NCI-H82 treated with DMSO at 0.1 percent for 48 hours (cell line): Measurements from ENCODE around the gene RFXAP.

Experiments
- DNase-seq: peaks from one replicate; lab custom pipeline; 2025; ENCODE audit not compliant: unreplicated experiment; lab: John Stamatoyannopoulos, UW

Gene RFXAP

DNA sequence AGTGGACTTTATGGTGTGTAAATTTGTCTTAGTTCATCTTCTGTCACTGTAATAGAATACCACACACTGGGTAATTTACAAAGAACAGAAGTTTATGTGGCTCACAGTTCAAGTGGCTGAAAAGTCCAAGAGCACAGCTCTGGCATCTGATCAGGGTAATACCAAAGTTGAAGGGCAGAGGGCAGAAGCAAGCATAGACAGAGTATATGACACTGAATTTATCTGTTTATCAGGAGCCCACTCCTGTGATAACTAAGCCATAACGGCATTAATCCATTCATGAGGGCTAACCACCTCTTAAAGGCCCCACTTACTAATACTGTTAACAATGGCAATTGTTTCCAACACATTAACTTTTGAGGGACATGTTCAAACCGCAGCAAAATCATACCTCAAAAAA, 4.0 kb upstream of the RFXAP start:
- no peak for DNase-seq

DNA sequence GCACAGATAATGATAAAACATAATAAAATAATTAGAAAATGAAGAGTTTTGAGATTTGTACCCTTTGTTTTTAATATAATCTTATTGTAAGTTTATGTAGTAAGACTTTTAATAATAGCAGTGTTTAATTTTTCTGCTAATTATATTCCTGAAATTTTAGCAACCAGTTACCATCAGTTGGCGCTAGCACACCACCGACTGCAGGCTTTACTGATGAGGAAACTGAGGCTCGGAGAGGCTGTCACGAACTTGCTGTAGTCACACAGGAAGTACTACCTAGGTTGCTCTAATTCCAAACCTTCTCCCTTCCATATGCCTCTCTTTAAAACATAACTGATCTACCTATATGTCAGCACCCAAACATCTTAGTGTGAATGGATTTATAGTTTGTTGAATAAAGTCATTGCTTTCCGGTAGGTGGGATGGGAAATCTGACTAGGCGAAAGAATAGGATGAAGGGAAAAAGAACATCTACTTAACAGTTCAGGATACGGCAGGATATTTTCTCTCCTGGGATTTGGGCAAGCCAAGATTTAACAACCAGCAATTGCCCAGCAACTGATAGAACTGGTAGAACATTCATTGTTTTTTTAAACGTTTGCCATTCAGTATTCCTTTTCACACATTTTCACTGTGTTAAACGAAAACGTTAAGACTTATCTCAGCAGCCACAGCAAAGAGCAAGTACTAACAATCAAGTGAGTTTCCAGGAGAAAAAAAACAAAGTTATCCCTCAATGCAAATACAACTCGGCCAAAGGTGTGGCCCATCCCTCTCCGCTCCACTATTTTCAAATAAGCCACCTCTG, 822 bp upstream of the RFXAP start:
- DNase-seq, result no peak

DNA sequence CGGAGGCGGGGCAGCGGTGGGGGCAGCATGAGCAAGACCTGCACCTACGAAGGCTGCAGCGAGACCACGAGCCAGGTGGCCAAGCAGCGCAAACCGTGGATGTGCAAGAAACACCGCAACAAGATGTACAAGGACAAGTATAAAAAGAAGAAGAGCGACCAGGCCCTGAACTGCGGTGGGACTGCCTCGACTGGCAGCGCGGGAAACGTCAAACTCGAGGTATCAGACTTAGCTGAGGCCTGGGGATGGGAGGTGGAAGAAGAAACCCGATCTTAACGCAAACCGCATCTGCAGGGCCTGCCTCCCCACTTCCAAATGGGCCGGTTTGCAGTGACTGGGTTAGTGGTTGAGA, 693 bp downstream of the RFXAP start:
- DNase-seq, result no peak

DNA sequence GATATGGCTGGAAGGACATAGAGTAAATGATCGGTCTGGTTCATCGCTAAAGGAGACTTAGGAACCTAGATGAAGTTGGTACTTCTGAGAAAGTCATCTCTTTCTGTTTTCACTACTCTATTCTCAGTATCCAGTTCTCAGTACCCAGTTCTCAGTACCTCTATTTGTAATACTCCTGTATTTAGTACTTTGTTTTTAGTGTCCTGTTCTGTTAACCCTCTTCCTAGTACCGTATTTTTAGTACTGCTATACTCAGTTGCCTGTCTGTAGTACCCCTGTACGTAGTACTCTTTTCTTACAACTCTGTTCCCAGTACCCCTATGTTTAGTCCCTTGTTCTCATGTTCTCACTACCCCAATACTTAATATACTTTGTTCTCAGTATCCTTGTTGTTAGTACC, 1.2 kb downstream of the RFXAP start:
- DNase-seq, result no peak

DNA sequence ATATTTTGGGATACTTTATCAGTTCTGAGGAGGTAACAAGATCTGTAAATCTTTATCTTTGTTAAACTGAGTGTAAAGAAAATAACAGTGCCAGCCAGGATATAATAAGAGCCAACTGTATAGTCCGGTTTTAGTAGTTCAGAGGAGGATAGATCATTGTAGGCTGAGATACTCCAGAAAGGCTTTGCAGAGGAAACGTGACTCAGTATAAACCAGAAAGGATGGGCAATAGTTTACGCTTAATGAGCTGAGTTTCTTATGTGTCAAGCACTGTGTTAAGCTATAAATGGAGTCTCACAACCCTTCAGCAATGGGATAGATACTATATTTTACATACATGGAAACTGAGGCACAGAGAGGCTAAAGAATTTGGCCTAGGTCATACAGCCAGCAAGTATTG, 3.8 kb downstream of the RFXAP start:
- no peak for DNase-seq

DNA sequence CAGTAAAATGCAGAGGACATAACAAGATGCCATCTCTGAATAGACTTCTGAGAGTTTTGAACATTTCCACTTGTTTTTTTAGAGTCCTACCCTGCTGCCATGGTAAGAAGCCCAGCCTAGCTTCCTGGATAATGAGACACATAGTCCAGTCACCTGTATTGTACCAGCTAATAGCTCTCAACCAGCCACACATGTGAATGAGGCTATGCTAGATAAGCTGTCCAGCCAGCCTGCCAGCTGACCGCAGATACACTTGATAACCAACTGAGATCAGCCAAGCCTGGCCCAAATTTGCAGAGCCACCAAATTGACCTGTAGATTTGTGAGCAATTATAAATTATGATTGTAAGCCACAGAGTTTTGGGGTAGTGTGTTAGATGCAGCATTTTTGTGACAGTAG, 10.7 kb downstream of the RFXAP start:
- no peak for DNase-seq

DNA sequence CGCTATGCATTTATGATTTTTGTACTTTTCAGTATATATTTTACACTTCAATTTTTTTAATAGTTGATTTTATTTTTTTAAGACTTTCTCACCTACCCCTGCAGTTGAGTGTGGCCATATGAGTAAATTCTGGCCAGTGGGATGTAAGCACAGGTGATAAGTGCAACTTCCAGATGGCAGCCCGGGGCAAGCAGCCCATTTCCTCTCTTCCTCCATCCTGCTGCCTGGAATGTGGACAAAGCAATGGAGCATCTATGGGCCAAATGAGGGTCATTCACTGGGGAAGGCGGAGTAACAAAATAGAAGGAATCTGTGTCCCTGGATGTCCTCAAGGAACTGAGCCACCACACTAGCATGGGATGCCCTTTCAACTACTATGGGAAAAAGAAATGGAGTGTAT, 12.3 kb downstream of the RFXAP start:
- DNase-seq, result no peak

DNA sequence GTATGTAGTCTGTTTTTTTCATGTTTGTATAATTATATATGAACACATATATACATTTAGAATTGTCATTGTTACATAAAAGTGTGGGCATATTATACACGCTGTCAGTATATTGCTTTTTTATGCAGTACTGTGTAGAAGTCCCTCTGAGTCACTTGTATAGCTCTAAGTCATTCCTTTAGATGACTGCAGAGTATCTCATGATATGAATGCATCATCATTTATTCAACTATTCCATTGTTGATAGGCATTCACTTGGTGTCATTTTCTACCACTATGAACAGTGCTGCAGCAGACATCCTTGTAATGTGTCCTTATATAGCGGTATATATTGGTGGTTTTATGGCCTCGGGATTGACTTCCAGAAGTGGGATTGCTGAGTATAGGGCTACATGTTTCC, 15.3 kb downstream of the RFXAP start:
- no peak for DNase-seq

DNA sequence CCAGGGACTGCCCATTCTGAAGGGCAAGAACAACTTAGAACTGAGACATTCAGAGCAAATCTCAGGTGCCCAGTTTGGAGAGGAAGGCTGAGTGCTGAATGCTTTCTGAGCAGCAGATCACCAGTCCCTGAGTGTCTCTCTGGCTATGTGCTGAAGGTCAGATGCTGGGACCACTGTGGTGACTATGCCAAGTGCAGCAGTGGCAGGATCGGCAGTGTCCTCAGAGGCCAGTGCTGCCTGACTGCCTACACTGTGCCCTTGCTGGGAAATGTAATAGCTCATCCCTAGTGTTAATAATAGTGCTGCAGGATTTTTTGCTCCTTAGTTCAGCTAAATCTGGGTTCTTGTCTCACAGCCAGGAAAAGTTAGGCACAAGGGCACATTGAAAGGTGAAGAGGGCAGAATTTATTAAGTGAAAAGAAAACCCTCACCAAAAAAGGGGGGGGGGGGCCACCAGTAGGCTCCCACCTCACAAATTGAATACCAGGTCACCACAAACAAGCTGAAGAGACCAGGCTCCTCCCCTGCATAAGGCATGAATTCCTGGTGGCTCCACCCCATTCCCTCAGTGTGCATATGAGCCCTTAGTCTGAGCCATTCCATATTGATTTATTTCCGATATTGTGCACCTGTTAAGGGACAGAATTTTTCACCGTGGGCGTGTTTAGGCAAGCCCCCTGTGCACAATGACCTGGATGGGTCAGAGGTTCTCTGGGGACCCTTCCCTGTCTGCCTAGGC, 18.5 kb downstream of the RFXAP start:
- DNase-seq, result no peak

DNA sequence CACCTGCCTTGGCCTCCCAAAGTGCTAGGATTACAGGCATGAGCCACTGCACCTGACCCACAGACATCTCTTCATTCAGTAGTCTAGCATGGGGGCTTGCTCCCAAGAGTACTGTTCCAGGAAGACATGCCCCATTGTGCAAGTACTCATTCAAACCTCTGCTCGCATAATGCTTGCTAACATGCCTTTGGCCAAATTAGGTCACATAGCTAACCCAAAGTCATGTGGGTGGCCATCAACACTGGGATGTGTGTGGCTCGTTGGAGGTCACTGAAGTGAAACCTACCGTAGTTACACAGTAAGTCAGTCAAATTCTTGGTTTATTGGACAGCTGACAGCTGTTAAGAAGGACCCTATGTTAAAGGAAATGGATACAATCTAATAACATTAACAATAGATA, 20.3 kb downstream of the RFXAP start:
- no peak for DNase-seq

DNA sequence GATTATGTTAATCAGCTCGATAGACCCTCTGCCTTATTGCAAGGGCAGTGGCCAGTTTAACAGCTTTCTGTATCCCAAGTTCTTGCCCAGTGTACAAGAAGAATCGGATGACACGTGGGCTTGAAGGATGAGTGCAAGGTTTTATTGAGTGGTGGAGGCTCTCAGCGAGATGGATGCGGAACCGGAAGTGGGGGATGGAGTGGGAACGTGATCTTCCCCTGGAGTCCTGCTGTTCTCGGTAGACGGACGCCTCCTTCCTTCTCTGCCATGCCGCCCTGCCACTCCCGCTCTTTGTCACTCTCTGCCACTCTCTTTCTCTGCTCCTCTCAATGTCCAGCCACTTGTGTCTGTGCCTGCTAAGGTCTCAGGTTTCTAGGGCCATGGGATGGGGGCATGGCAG, 21.0 kb downstream of the RFXAP start:
- peak; percentile 74 for DNase-seq

DNA sequence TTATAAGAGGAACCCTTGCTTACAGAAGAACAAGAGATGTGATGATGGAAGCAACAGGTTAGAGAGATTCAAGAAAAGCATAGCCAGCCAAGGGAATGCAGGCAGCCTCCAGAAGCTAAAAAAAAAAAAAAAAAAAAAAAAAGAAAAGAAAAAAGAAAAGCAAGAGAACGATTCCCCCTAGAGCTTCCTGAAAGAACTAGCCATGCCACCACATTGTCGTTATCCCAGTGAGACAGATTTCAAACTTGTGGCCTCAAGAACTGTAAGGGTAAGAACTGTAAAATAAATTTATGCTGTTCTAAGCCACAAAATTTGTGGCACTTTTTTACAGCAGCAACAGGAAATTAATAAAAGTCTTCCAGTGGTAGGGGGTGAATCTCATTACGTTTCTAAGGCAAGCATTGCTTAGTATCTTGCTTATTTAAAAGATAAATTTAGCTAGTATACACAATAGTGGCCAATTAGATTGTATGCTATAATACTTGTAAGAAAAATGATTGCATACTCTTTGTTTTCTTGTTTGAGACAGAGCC, 21.8 kb downstream of the RFXAP start:
- DNase-seq, result no peak

DNA sequence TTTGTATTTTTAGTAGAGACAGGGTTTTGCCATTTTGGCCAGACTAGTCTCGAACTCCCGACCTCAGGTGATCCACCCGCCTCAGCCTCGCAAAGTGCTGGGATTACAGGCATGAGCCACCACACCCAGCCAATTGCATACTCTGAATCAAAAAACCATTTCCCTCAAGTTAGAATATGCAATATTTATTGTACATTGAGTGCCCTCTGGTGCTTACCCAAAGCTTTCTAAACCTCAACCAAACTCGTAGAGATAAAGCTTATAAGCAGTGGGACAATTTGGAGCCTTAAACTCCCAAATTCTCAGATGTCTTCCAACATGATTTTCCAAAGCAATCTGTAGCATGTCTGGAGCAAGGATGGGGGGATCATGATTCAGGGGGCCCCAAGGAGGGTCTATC, 22.4 kb downstream of the RFXAP start:
- no peak for DNase-seq

DNA sequence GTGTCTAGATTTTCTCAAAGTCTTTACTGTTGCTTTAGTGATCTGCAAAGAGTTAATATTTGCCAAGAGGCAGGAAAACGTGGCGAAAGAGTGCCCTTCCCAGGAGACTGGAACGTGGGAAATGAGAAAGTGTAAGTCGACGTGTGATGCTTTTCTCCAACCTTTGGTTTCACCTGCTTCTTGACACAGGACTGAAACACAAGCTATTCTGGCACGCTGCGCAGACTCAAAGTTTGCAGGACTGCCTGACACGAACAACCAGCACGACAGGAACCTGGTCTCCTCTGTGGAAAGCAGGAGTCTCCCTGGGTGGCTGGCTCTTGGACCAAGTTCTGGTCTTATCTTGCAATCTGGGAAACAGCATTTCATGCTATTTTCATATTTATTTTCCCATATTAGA, 28.6 kb downstream of the RFXAP start:
- DNase-seq, result no peak

DNA sequence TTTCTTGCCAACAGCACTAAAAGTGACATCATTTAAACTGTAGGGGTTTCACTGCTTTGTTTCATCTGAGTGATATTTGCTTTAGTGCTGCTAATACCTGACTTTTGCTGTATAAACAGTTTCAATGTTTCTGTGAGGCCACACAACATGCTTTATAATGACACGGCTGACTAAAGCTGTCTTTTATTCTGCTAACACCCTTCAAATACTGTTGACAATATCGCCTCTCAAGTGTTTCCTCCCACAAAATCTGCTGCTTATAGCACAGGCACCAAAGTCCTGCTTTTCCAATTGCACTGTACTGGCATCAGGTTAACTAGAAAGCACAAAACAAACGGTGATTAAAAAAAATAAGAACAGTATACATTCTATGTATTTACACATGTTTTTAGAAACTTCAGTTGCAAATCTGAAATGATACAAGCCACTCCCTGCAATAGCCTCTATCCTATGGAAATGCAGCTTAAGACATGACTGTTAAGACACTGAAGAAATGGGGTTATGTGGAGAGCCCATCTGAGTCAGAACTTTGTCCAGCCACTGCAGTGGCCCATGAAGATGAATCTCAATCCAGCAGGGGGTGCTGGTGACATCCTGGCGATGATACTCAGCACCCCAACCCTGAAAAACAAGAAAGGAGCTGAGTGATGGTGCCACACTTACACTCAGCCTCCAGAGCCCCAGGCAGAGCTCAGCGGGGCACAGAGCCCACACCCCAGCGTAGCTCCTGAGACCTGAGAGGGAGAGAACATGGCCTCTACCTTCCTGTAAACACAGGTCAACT, 29.4 kb downstream of the RFXAP start:
- DNase-seq, result no peak

DNA sequence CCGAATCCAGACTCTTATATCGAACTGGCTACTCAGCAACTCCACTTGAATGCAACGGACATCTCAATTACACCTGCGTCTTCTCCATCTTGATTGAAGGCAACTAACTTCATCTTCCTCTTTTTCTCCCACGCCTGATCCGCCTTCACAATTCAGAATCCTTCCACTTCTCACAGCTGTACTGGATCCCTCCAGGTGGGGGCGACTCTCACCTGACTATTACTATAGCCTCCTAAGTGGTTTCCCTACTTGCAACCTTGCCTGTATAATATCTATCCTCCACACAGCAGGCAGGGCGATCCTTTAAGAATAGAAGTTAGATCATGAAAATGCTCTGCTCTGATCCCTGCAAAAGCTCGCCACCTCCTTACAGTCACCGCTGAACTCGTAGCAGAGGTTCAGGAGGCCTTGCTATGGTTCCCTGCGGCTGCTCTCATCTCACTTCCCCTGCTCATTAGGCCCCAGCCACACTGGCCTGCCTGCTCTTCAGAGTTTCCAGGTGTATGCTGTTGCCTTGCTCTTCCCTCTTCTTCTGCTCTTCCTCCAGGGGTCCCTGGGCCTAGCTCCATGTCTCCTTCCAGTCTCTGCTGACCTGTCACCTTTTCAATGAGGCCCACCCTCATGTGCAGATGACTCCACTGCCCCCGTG, 31.9 kb downstream of the RFXAP start:
- DNase-seq, result peak; percentile 20

DNA sequence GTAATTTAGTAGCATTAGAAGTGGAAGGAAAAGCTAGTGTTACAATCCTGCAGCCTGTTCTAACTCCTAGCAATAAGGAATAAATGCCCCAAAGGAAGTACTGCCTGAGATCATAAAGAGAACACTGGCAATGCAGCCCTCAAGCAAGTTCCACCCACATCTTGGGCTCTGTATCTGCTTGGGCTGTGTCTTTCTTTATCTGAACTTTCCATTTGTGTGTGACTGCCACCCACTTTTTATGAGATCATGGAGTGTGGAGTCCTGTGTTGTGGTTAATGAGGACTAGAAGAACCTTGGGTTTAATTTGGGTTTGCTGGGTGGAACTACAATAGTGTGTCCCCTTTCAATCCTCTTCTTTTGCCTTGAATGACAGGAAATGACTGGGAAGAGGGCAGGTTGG, 38.2 kb downstream of the RFXAP start:
- no peak for DNase-seq

DNA sequence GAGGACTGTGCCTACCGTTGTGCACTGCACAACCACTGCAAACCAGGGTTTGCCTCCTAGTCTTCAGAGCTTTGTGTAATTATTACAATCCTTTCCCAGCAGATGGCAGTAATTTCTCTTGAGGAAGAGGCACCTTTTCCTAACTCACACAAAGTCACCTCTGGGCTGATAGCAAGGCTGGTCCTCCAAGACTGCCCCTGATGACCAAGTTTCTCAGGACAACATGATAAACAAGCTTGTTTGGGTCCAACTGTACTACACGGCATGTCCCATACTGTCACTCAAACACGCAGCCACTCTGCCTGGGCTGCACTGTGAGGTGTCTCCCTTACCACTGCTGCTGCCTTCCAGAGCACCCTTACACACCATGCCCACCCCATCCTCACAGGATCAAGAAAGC, 39.3 kb downstream of the RFXAP start:
- peak; percentile 76 for DNase-seq

DNA sequence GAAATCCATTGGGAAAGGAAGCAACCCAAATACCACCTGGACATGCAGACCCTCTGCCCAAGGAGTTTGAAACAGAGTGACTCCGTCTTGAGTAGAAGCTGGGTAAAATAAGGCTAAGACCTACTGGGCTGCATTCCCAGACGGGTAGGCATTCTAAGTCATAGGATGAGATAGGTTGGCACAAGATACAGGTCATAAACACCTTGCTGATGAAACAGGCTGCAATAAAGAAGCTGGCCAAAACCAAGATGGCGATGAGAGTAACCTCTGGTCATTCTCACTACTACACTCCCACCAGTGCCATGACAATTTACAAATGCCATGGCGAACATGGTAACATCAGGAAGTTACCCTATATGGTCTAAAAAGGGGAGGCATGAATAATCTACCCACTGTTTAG, 40.2 kb downstream of the RFXAP start:
- no peak for DNase-seq

DNA sequence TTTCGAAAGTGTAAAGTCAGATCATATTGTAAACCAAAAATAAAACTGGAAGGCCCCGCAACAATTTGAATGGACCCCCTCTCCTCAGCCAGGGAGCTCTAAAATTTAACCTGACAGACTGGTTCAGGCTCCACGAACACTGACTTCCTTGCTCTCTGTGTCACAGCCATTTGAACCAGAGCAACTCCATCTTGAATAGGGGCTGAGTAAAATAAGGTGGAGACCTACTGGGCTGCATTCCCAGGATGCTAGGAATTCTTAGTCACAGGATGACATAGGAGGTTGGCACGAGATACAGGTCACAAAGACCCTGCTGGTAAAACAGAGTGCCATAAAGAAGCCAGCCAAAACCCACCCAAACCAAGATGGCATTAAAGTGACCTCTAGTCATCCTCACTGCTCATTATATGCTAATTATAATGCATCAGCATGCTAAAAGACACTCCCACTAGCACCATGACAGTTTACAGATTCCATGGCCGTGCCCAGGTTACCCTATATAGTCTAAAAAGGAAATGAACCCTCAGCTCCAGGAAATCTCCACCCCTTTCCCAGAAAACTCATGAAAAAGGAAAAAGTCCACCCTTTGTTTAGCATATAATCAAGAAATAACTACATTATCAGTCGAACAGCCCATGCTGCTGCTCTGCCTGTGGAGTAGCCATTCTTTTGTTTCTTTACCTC, 43.1 kb downstream of the RFXAP start:
- no peak for DNase-seq

DNA sequence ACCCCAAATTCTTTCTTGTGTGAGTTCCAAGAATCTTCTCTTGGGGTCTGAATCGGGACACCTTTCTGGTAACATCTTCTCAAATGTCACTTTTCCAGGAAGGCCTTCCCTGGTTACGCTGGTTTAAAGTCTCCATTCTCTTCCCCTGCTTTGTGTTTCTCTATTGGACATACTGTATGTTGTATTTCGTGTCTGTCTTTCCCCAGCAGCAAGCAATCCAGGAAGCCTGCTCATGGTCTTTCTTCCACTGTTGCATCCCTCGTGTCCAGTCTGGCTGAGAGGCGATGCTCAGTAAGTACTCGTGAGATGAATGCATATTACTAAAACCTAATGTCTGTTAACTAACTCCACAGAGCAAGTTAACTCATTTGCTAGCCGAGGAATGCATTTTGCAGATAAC, 43.7 kb downstream of the RFXAP start:
- DNase-seq, result no peak
